Measurements from ENCODE around the gene CLEC17A.

The CLEC17A gene

GRCh38 chr19:14659874-14660489 is 77.1 kb downstream of the CLEC17A start:
- no peak for DNase-seq

- DNase-seq, result peak; percentile 20
Observed at GRCh38 chr19:14661372-14661924, 78.6 kb downstream of the CLEC17A start.

Measured in CD4-positive, alpha-beta T cell treated with Interferon gamma for 1 hour (primary cell).